Activated CD4-positive, alpha-beta T cell treated with anti-CD3 and anti-CD28 coated beads, Interleukin-2, amount 50 U/mL, for 4 hours (primary cell): ENCODE data around the gene MBD3L2.
A peak's percentile ranks its signal among the peaks of the same experiment; 100 is the strongest.
"Not testable (repeated sequence)": the region's sequence is repeated elsewhere in the genome, so short reads cannot be mapped to it uniquely, and the experiment has no call there.

Source experiments
- DNase-seq, 2 experiments: peaks; one replicate each; pipeline ENCODE4 v3.0.0-alpha.2; 2020

Gene MBD3L2

GRCh38 chr19:7063764-7064418 is 14.8 kb downstream of the MBD3L2 start:
- DNase-seq = no peak

GRCh38 chr19:7067122-7067521 is 18.0 kb downstream of the MBD3L2 start:
- DNase-seq = not testable (repeated sequence)

- no peak for DNase-seq
Observed at GRCh38 chr19:7067716-7068115, 18.6 kb downstream of the MBD3L2 start.

GRCh38 chr19:7068599-7068998 is 19.5 kb downstream of the MBD3L2 start:
- no peak for DNase-seq

GRCh38 chr19:7069042-7069903 is 20.2 kb downstream of the MBD3L2 start, which contains the start of gene ZNF557:
ZNF557 (plus strand) TSS chr19:7069703; CDS start chr19:7075075, 5,372 bp downstream.
- peak; percentile 99 for DNase-seq

- peak in 1 of 2 experiments; percentile 13 for DNase-seq
Observed at GRCh38 chr19:7069904-7070226, 20.7 kb downstream of the MBD3L2 start.

GRCh38 chr19:7072541-7072940 is 23.4 kb downstream of the MBD3L2 start:
- no peak for DNase-seq

- DNase-seq = no peak
Observed at GRCh38 chr19:7074705-7075282, 25.7 kb downstream of the MBD3L2 start.

- no peak for DNase-seq
Observed at GRCh38 chr19:7076151-7076550, 27.0 kb downstream of the MBD3L2 start.

- DNase-seq = no peak
Observed at GRCh38 chr19:7078008-7078407, 28.9 kb downstream of the MBD3L2 start.

GRCh38 chr19:7083076-7083956 is 34.2 kb downstream of the MBD3L2 start:
- DNase-seq = no peak

- no peak for DNase-seq
Observed at GRCh38 chr19:7088999-7089398, 39.9 kb downstream of the MBD3L2 start.

GRCh38 chr19:7098096-7098495 is 49.0 kb downstream of the MBD3L2 start:
- DNase-seq = no peak

- peak; percentile 81 to 82 for DNase-seq
Observed at GRCh38 chr19:7098701-7099596, 49.8 kb downstream of the MBD3L2 start.

- DNase-seq = peak; percentile 57 to 59
Observed at GRCh38 chr19:7099597-7099921, 50.4 kb downstream of the MBD3L2 start.
